Neuronal stem cell (in vitro differentiated cells): Measurements from ENCODE around the gene IL1RL2.

Experiments
- DNase-seq: peaks from one replicate; pipeline ENCODE4 v3.0.0-alpha.2; 2013; ENCODE audit warnings: low spot score
- H2AFZ ChIP-seq: one replicate; pipeline ENCODE4 v1.6.1; 2013; ENCODE audit warnings: mild to moderate bottlenecking, low read length, inconsistent platforms
- H2AK5ac ChIP-seq: 2 replicates; pipeline ENCODE4 v1.6.1; 2013; ENCODE audit warnings: low read depth, mild to moderate bottlenecking, inconsistent platforms, low read length, moderate library complexity, mixed read lengths
- H2BK120ac ChIP-seq: 2 replicates; pipeline ENCODE4 v1.6.1; 2013; ENCODE audit warnings: low read depth, mild to moderate bottlenecking, inconsistent platforms, low read length, moderate library complexity, mixed read lengths
- H2BK12ac ChIP-seq: one replicate; pipeline ENCODE4 v1.6.1; 2013; ENCODE audit warnings: low read length, inconsistent platforms
- H2BK15ac ChIP-seq: 2 replicates; pipeline ENCODE4 v1.6.1; 2013; ENCODE audit warnings: mild to moderate bottlenecking, low read length, inconsistent platforms, mixed read lengths
- H2BK5ac ChIP-seq: one replicate; pipeline ENCODE4 v1.6.1; 2013; ENCODE audit warnings: inconsistent platforms, mild to moderate bottlenecking, low read length, moderate library complexity
- H3K14ac ChIP-seq: one replicate; pipeline ENCODE4 v1.6.1; 2013; ENCODE audit warnings: low read length, inconsistent platforms
- H3K18ac ChIP-seq: 2 replicates; pipeline ENCODE4 v1.6.1; 2013; ENCODE audit warnings: low read length, inconsistent platforms
- H3K23ac ChIP-seq: 2 replicates; pipeline ENCODE4 v1.6.1; 2013; ENCODE audit warnings: low read depth, mild to moderate bottlenecking, mixed read lengths, low read length, inconsistent platforms; ENCODE audit not compliant: poor library complexity
- H3K27ac ChIP-seq: replicated peaks from 3 replicates; pipeline ENCODE4 v1.5.1; 2013; ENCODE audit warnings: low read length, inconsistent platforms
- H3K27me3 ChIP-seq, 3 experiments: 2 replicates each; pipeline ENCODE4 v1.6.1; 2013; ENCODE audit warnings: low read length in 3 of 3, mild to moderate bottlenecking in 2 of 3, inconsistent platforms in 1 of 3, low read depth in 1 of 3, mixed read lengths in 1 of 3, moderate library complexity in 1 of 3; ENCODE audit not compliant: control insufficient read depth in 3 of 3, insufficient read depth in 3 of 3
- H3K36me3 ChIP-seq, 2 donors: replicated peaks in 1 of 2; 2 replicates each; pipeline ENCODE4 v1.6.1; 2013; ENCODE audit warnings: low read length in 2 of 2; ENCODE audit not compliant: control insufficient read depth in 2 of 2, insufficient read depth in 2 of 2
- H3K4ac ChIP-seq: 2 replicates; pipeline ENCODE4 v1.6.1; 2013; ENCODE audit warnings: inconsistent platforms, mild to moderate bottlenecking, low read length, moderate library complexity
- H3K4me1 ChIP-seq, 2 donors: 1 replicate in 1 of 2; 2 replicates in 1 of 2; pipeline ENCODE4 v1.6.1; 2013; ENCODE audit warnings: low read length in 2 of 2, low read depth in 1 of 2; ENCODE audit not compliant: control insufficient read depth in 2 of 2, insufficient read depth in 1 of 2
- H3K4me2 ChIP-seq: one replicate; pipeline ENCODE4 v1.6.1; 2013; ENCODE audit warnings: mild to moderate bottlenecking, low read length, inconsistent platforms; ENCODE audit not compliant: insufficient read depth, poor library complexity, severe bottlenecking
- H3K4me3 ChIP-seq, 2 donors: 2 replicates each; pipeline ENCODE4 v1.5.1; 2013; ENCODE audit warnings: low read length in 2 of 2, mild to moderate bottlenecking in 2 of 2, inconsistent platforms in 1 of 2, moderate library complexity in 1 of 2
- H3K79me1 ChIP-seq: one replicate; pipeline ENCODE4 v1.6.1; 2013; ENCODE audit warnings: low read depth, mild to moderate bottlenecking, inconsistent platforms, low read length, moderate library complexity
- H3K9ac ChIP-seq: one replicate; pipeline ENCODE4 v1.6.1; 2013; ENCODE audit warnings: mild to moderate bottlenecking, low read depth, low read length, inconsistent platforms; ENCODE audit not compliant: poor library complexity
- H3K9me3 ChIP-seq, 2 donors: replicated peaks in 1 of 2; 2 replicates each; pipeline versions ENCODE3 to v1.6.1; 2013; ENCODE audit warnings: low read length in 2 of 2, mild to moderate bottlenecking in 2 of 2, inconsistent platforms in 1 of 2, low read depth in 1 of 2, mixed read lengths in 1 of 2, moderate library complexity in 1 of 2; ENCODE audit not compliant: control insufficient read depth in 2 of 2, insufficient read depth in 1 of 2
- H4K8ac ChIP-seq: one replicate; pipeline ENCODE4 v1.6.1; 2013; ENCODE audit warnings: low read depth, mild to moderate bottlenecking, inconsistent platforms, low read length, moderate library complexity
- H4K91ac ChIP-seq: one replicate; pipeline ENCODE4 v1.6.1; 2013; ENCODE audit warnings: low read length, low read depth, mild to moderate bottlenecking, inconsistent platforms; ENCODE audit not compliant: poor library complexity
- WGBS, 2 donors: extraction: QIAGEN DNeasy Blood & Tissue Kit; methylation state at CpG; one replicate each; pipeline ENCODE4 v1.1.7; 2013; ENCODE audit warnings: missing lambda C conversion rate in 2 of 2, mixed read lengths in 1 of 2; ENCODE audit not compliant: insufficient read length in 2 of 2, insufficient replicate concordance in 1 of 2; ENCODE audit errors: extremely low coverage in 2 of 2; 5-methylcytosine and 5-hydroxymethylcytosine counted together

IL1RL2 gene

GRCh38 chr2:102154364-102154763, 32.5 kb upstream of the IL1RL2 start:
- H3K4me3 ChIP-seq, result no peak overlapping the region
- no peak overlapping the region for H2BK120ac ChIP-seq
- no peak overlapping the region for H3K23ac ChIP-seq
- H2AFZ ChIP-seq, result no peak overlapping the region
- H4K91ac ChIP-seq, result no peak overlapping the region
- H3K27me3 ChIP-seq, result no peaks in the 10 kb centered on the region
- no peak overlapping the region for H3K14ac ChIP-seq
- H3K18ac ChIP-seq, result no peak overlapping the region
- H2BK15ac ChIP-seq, result no peak overlapping the region
- no peak overlapping the region for H3K27ac ChIP-seq
- no peak overlapping the region for H2AK5ac ChIP-seq
- peaks cover 0 to 3% of the 10 kb centered on the region in 2 donors for H3K9me3 ChIP-seq
- no peak overlapping the region for H3K9ac ChIP-seq
- no peaks in the 10 kb centered on the region for H3K79me1 ChIP-seq
- no peak overlapping the region for H3K4ac ChIP-seq
- no peak overlapping the region for H2BK12ac ChIP-seq
- no peak for DNase-seq
- no peak overlapping the region for H3K4me2 ChIP-seq
- H2BK5ac ChIP-seq, result no peak overlapping the region
- no CpG with 5 or more reads among the region's 6 CpGs for WGBS, 2 donors
- H3K4me1 ChIP-seq, result no peaks in the 10 kb centered on the region
- H3K36me3 ChIP-seq, result no peaks in the 10 kb centered on the region
- no peak overlapping the region for H4K8ac ChIP-seq

- Histone ChIP-seq H3K18ac (no peak overlapping the region), H2BK15ac (no peak overlapping the region), H2AK5ac (no peak overlapping the region), H2BK12ac (no peak overlapping the region), H3K23ac (no peak overlapping the region), H2BK120ac (no peak overlapping the region), H3K27me3 (no peaks in the 10 kb centered on the region), H3K4ac (no peak overlapping the region), H2BK5ac (no peak overlapping the region), H3K79me1 (no peaks in the 10 kb centered on the region), H4K91ac (peak overlapping the region; percentile 17), H3K4me1 (no peaks in the 10 kb centered on the region), H3K4me3 (no peak overlapping the region), H3K4me2 (no peak overlapping the region), H3K14ac (no peak overlapping the region), H4K8ac (no peak overlapping the region), H2AFZ (no peak overlapping the region), H3K36me3 (no peaks in the 10 kb centered on the region), H3K9ac (no peak overlapping the region), H3K27ac (no peak overlapping the region), H3K9me3 (peaks cover 0 to 2% of the 10 kb centered on the region in 2 donors)
- no CpG with 5 or more reads among the region's 7 CpGs for whole genome bisulfite sequencing, 2 donors
- no peak for DNase-seq
Measured at GRCh38 chr2:102154946-102155702, 31.7 kb upstream of the IL1RL2 start.

GRCh38 chr2:102155703-102156515, 30.9 kb upstream of the IL1RL2 start:
- H2BK120ac ChIP-seq, result no peak overlapping the region
- DNase-seq, result no peak
- no peak overlapping the region for H4K91ac ChIP-seq
- WGBS, 2 donors, result no CpG with 5 or more reads among the region's 6 CpGs
- H3K36me3 ChIP-seq, result no peaks in the 10 kb centered on the region
- H3K18ac ChIP-seq, result no peak overlapping the region
- no peak overlapping the region for H2BK15ac ChIP-seq
- H3K4me1 ChIP-seq, result no peaks in the 10 kb centered on the region
- no peak overlapping the region for H3K9ac ChIP-seq
- H3K4ac ChIP-seq, result no peak overlapping the region
- no peak overlapping the region for H2BK5ac ChIP-seq
- no peaks in the 10 kb centered on the region for H3K27me3 ChIP-seq
- no peak overlapping the region for H3K14ac ChIP-seq
- H3K4me2 ChIP-seq, result no peak overlapping the region
- H3K9me3 ChIP-seq, result peaks cover 0 to 3% of the 10 kb centered on the region in 2 donors
- H3K23ac ChIP-seq, result no peak overlapping the region
- no peak overlapping the region for H3K4me3 ChIP-seq
- no peak overlapping the region for H2BK12ac ChIP-seq
- H2AFZ ChIP-seq, result no peak overlapping the region
- no peak overlapping the region for H2AK5ac ChIP-seq
- H4K8ac ChIP-seq, result no peak overlapping the region
- H3K79me1 ChIP-seq, result no peaks in the 10 kb centered on the region
- H3K27ac ChIP-seq, result no peak overlapping the region

- Histone ChIP-seq H3K18ac (no peak overlapping the region), H3K4me2 (no peak overlapping the region), H4K91ac (no peak overlapping the region), H3K27ac (no peak overlapping the region), H2AK5ac (no peak overlapping the region), H2BK15ac (no peak overlapping the region), H3K36me3 (no peaks in the 10 kb centered on the region), H4K8ac (no peak overlapping the region), H2BK12ac (no peak overlapping the region), H3K27me3 (no peaks in the 10 kb centered on the region), H3K9me3 (peaks cover 0 to 3% of the 10 kb centered on the region in 2 donors), H2AFZ (no peak overlapping the region), H3K4me1 (no peaks in the 10 kb centered on the region), H2BK5ac (no peak overlapping the region), H3K4ac (no peak overlapping the region), H2BK120ac (no peak overlapping the region), H3K79me1 (no peaks in the 10 kb centered on the region), H3K4me3 (no peak overlapping the region), H3K9ac (no peak overlapping the region), H3K23ac (no peak overlapping the region), H3K14ac (no peak overlapping the region)
- DNase-seq, result no peak
Measured at GRCh38 chr2:102158011-102158755, 28.6 kb upstream of the IL1RL2 start.
